K562 (cell line): Measurements from ENCODE around the gene TBC1D17. TPM values are rescaled to one million over a fixed set of nuclear protein-coding genes. Genes with fewer than 3 reads are reported as not detected.

Experiments
- BCL6 ChIP-seq: fragments of 250-450 bp; sonication (Bioruptor Pico); IDR thresholded peaks from 2 replicates; pipeline ENCODE4 v1.4.0; 2020
- DPF2 ChIP-seq: fragments of 450-650 bp; IDR thresholded peaks from 2 replicates; pipeline ENCODE4 v1.6.1; 2016
- EP400 ChIP-seq: fragments of 450-650 bp; IDR thresholded peaks from 2 replicates; pipeline ENCODE4 v1.6.1; 2017; ENCODE audit warnings: antibody characterized with exemption, mild to moderate bottlenecking, moderate library complexity
- GTF2E2 ChIP-seq: fragments of 200-800 bp; sonication (Bioruptor generic); IDR thresholded peaks from 2 replicates; pipeline ENCODE4 v1.6.1; 2016; ENCODE audit warnings: missing genetic modification characterization, missing compliant biosample characterization
- JUND ChIP-seq, 2 experiments: IDR thresholded peaks; 2 replicates in 1 of 2; 3 replicates in 1 of 2; pipeline ENCODE4 v1.6.1; 2011; ENCODE audit warnings: borderline replicate concordance in 2 of 2, low read depth in 2 of 2, low read length in 2 of 2, improper control_type of control experiment in 1 of 2, missing biosample characterization in 1 of 2, missing genetic modification characterization in 1 of 2, missing genetic modification reagents in 1 of 2
- MAZ ChIP-seq, 2 experiments: fragments of 450-650 bp in 1 of 2; sonication (generic) in 1 of 2; formaldehyde crosslinking; IDR thresholded peaks in 1 of 2; conservative IDR thresholded peaks in 1 of 2; 2 replicates each; pipeline versions ENCODE4 v1.4.0 to v1.5.0; 2020; ENCODE audit warnings: mild to moderate bottlenecking in 1 of 2, missing genetic modification reagents in 1 of 2
- NBN ChIP-seq: fragments of 450-650 bp; IDR thresholded peaks from 2 replicates; pipeline ENCODE4 v1.6.1; 2016; ENCODE audit warnings: low read depth, mild to moderate bottlenecking
- OTX1 ChIP-seq: fragments of 450-650 bp; formaldehyde crosslinking; IDR thresholded peaks from 2 replicates; pipeline ENCODE4 v1.4.0; 2022; ENCODE audit warnings: mild to moderate bottlenecking
- PCBP1 ChIP-seq: fragments of 200-400 bp; formaldehyde crosslinking; IDR thresholded peaks from 2 replicates; pipeline ENCODE4 v1.6.1; 2018; ENCODE audit warnings: mild to moderate bottlenecking, low read depth, low read length; ENCODE audit not compliant: poor library complexity, severe bottlenecking
- RBBP5 ChIP-seq: fragments of 200-600 bp; sonication (generic); IDR thresholded peaks from 2 replicates; pipeline ENCODE4 v1.6.1; 2012; ENCODE audit warnings: borderline replicate concordance, mild to moderate bottlenecking, low read length, control low read depth, inconsistent platforms; ENCODE audit not compliant: insufficient read depth, poor library complexity, severe bottlenecking
- RUNX1 ChIP-seq: sonication (generic); IDR thresholded peaks from 2 replicates; pipeline ENCODE4 v1.6.1; 2016; ENCODE audit warnings: antibody characterized with exemption, low read depth
- ZNF133 ChIP-seq: fragments of 250-450 bp; sonication (Bioruptor Pico); IDR thresholded peaks from 2 replicates; pipeline ENCODE4 v1.4.0; 2020; ENCODE audit warnings: mild to moderate bottlenecking
- ZNF165 ChIP-seq: fragments of 250-450 bp; sonication (Bioruptor Pico); IDR thresholded peaks from 2 replicates; pipeline ENCODE4 v1.4.0; 2020; ENCODE audit warnings: borderline replicate concordance
- ZNF197 ChIP-seq: fragments of 200-800 bp; sonication (Bioruptor generic); IDR thresholded peaks from 2 replicates; pipeline ENCODE4 v1.6.1; 2016; ENCODE audit warnings: low read depth, missing genetic modification characterization, missing compliant biosample characterization
- ZNF76 ChIP-seq: fragments of 250-450 bp; sonication (Bioruptor Pico); IDR thresholded peaks from 2 replicates; pipeline ENCODE4 v1.4.0; 2020; ENCODE audit warnings: mild to moderate bottlenecking, moderate library complexity, borderline replicate concordance
- polyA plus RNA-seq, 8 experiments: library from polyadenylated mRNA; depleted of rRNA in 4 of 8; stranded (reverse) in 5 of 8; unstranded in 3 of 8; fragments of >200 nt; fragmentation: Nextera tagmentation in 2 of 8; fragmentation: Illumina TruSeq in 1 of 8; extraction: Ambion mirVana in 2 of 8; extraction: Trizol in 1 of 8; gene quantifications; 2 replicates each; pipeline versions ENCODE4 v1.2.1 to v1.2.3, GENCODE V29; 2011 to 2014; ENCODE audit warnings: inconsistent platforms in 1 of 8, missing spikeins in 1 of 8
- total RNA-seq, 7 experiments: library from RNA; depleted of rRNA in 6 of 7; stranded (reverse); fragments of >200 nt in 6 of 7; fragmentation: Illumina TruSeq in 2 of 7; extraction: Trizol in 2 of 7; gene quantifications; 2 replicates each; pipeline versions ENCODE4 v1.2.1 to v1.2.3, GENCODE V29; 2011 to 2021; ENCODE audit warnings: low replicate concordance in 1 of 7
- TF ChIP-seq, protein P1 (sequence below), 2 experiments: IDR thresholded peaks in 1 of 2; conservative IDR thresholded peaks in 1 of 2; 2 replicates each; pipeline ENCODE4 v1.6.1; 2016; ENCODE audit warnings: low read depth in 2 of 2, mild to moderate bottlenecking in 1 of 2, missing compliant biosample characterization in 1 of 2, missing genetic modification characterization in 1 of 2, moderate library complexity in 1 of 2
- TF ChIP-seq, protein P2 (sequence below): fragments of 200-800 bp; sonication (Bioruptor generic); IDR thresholded peaks from 2 replicates; pipeline ENCODE4 v1.6.1; 2017; ENCODE audit warnings: missing genetic modification characterization, missing compliant biosample characterization

The TBC1D17 gene
- total and polyA plus RNA-seq, 9 of the 15 experiments (the other 6 are each of a cell fraction or from before 2014, with no cell fraction given) = 0.42 to 16.0 (median 3.8) TPM

DNA sequence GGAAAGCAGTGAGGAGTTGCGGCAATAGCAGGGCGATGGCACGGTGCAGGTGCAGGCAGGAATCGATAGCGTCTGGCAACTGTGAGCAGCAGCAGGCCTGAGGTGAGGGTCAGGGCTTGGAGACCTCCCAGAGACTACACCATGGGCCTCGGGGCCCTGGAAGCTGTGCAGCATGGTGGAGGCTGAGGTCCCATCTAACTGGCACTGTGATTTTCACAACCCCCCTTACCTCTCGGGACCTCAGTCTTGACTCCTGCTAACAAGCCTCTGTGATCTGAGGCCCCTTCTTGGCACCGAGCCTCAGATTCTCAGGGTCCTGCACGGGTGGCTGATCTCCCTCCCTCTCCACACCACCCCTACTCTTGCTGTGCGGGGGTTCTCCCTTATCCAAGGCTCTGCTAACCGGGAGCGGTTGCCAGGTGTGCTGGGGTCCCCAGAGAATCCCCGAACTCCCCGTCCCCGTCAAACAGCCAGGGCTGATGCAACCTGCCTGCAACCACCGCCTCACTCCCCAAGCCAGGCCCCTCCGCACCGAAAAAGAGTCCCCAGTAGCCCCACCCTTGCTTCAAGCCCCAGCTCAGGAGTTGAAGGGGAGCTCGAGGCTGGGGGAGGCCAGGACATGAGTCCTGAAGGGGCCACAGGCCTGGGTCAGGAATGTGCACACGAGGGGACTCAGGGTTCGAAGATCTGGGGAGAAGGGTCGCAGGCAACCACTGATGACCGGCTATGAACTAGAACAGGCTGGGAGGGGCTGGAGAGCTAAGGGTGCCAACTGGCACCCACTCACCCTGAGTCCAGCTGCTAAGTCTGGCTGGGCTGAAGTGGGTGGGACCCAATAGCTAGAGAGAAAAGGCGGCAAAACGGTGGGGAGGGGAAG is 46.7 kb downstream of the TBC1D17 start (continued):
- TF ChIP-seq, protein P1, sequence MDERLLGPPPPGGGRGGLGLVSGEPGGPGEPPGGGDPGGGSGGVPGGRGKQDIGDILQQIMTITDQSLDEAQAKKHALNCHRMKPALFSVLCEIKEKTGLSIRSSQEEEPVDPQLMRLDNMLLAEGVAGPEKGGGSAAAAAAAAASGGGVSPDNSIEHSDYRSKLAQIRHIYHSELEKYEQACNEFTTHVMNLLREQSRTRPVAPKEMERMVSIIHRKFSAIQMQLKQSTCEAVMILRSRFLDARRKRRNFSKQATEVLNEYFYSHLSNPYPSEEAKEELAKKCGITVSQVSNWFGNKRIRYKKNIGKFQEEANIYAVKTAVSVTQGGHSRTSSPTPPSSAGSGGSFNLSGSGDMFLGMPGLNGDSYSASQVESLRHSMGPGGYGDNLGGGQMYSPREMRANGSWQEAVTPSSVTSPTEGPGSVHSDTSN (CRISPR knock-in tag; IDR thresholded peaks at IDR 0.05; ENCODE audit: low read depth) = no peak
- TF ChIP-seq, protein P1 (tag; conservative IDR thresholded peaks at IDR 0.05; ENCODE audit: low read depth) = 0 out of 2 replicates have a peak, but pooled peaks have one; percentile 5
- no peak for TF ChIP-seq RUNX1
- peak; percentile 62 for TF ChIP-seq BCL6 (CRISPR knock-in tag)
- 0 out of 2 replicates have a peak, but pooled peaks have one; percentile 18 for TF ChIP-seq DPF2
- peak; percentile 69 for TF ChIP-seq ZNF197 (CRISPR knock-in tag)
- TF ChIP-seq ZNF133 (CRISPR knock-in tag) = 0 out of 2 replicates have a peak, but pooled peaks have one; percentile 4
- TF ChIP-seq MAZ (CRISPR knock-in tag; conservative IDR thresholded peaks at IDR 0.05 in 1 of 2, IDR thresholded peaks at IDR 0.05 in 1 of 2) = peak; percentile 93 to 94
- TF ChIP-seq RBBP5 = no peak
- peak; percentile 16; the same call in 1 of the 2 replicates for TF ChIP-seq ZNF165
- TF ChIP-seq NBN = no peak; the same call in 1 of the 2 replicates
- peak; percentile 91; the same call in 1 of the 2 replicates for TF ChIP-seq EP400
- TF ChIP-seq OTX1 (CRISPR knock-in tag) = peak; percentile 74; the same call in 1 of the 2 replicates
- TF ChIP-seq, protein P2, sequence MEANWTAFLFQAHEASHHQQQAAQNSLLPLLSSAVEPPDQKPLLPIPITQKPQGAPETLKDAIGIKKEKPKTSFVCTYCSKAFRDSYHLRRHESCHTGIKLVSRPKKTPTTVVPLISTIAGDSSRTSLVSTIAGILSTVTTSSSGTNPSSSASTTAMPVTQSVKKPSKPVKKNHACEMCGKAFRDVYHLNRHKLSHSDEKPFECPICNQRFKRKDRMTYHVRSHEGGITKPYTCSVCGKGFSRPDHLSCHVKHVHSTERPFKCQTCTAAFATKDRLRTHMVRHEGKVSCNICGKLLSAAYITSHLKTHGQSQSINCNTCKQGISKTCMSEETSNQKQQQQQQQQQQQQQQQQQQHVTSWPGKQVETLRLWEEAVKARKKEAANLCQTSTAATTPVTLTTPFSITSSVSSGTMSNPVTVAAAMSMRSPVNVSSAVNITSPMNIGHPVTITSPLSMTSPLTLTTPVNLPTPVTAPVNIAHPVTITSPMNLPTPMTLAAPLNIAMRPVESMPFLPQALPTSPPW (CRISPR knock-in tag) = peak; percentile 85
- TF ChIP-seq JUND (IDR thresholded peaks at IDR 0.05; ENCODE audit: borderline replicate concordance, low read depth, low read length) = peak; percentile 84
- peak; percentile 19; the same call in 1 of the 3 replicates for TF ChIP-seq JUND (tag; IDR thresholded peaks at IDR 0.05; ENCODE audit: borderline replicate concordance, low read depth, low read length)
- TF ChIP-seq PCBP1 = no peak
- peak; percentile 51; the same call in 1 of the 2 replicates for TF ChIP-seq GTF2E2 (tag)
- 0 out of 2 replicates have a peak, but pooled peaks have one; percentile 2 for TF ChIP-seq ZNF76 (CRISPR knock-in tag)
